A549 (cell line): Measurements from ENCODE around the gene RNU1-1. TPM values are rescaled to one million over a fixed set of nuclear protein-coding genes. Genes with fewer than 3 reads are reported as not detected.
"Not testable (repeated sequence)": the region's sequence is repeated elsewhere in the genome, so short reads cannot be mapped to it uniquely, and the experiment has no call there.

ENCODE experiments used
- ATAC-seq, 2 experiments: fragments of 200-7000 bp in 1 of 2; fragments of >200 bp in 1 of 2; cut with Nextera tagmentation in 1 of 2; cut with Tn5 transposase in 1 of 2; 3 replicates each; pipeline versions ENCODE4 v1.8.0 to v1.9.1; 2018 to 2020; ENCODE audit warnings: mild to moderate bottlenecking in 1 of 2, moderate library complexity in 1 of 2
- CTCF ChIA-PET: fragments of 300-600 bp; sonication (Branson Sonifier 250); formaldehyde crosslinking; extraction: SDS; loops from one replicate; lab custom pipeline; 2021; ENCODE audit warnings: antibody characterized with exemption, inconsistent platforms; lab: Yijun Ruan, JAX
- POLR2A ChIA-PET: fragments of 350-600 bp; formaldehyde crosslinking; extraction: SDS; loops from one replicate; lab custom pipeline; 2021; ENCODE audit warnings: antibody characterized with exemption, inconsistent platforms; lab: Yijun Ruan, JAX
- DNase-seq, 2 experiments: peaks; one replicate each; pipeline versions ENCODE4 v3.0.0 to v3.0.0-alpha.2; 2011 to 2016; ENCODE audit warnings: low read depth in 1 of 2, low spot score in 1 of 2
- FAIRE-seq: peaks from 2 replicates; lab custom pipeline; 2011; peaks lifted over from hg19 to GRCh38; lab: Jason Lieb, UNC
- H3K27ac ChIP-seq, 2 experiments: fragments of >200 bp; sonication (Bioruptor Twin); formaldehyde crosslinking; 3 replicates each; pipeline ENCODE4 v1.5.1; 2016 to 2017
- H3K4me1 ChIP-seq: fragments of >200 bp; sonication (Bioruptor Twin); formaldehyde crosslinking; 3 replicates; pipeline ENCODE4 v1.6.1; 2016
- H3K4me2 ChIP-seq: fragments of >200 bp; sonication (Bioruptor Twin); formaldehyde crosslinking; 3 replicates; pipeline ENCODE4 v1.6.1; 2016
- H3K4me3 ChIP-seq: fragments of >200 bp; sonication (Bioruptor Twin); formaldehyde crosslinking; 3 replicates; pipeline ENCODE4 v1.5.1; 2016
- H3K9me3 ChIP-seq: fragments of >200 bp; sonication (Bioruptor Twin); formaldehyde crosslinking; 3 replicates; pipeline ENCODE4 v1.6.1; 2016
- BCL3 ChIP-seq: fragments of >200 bp; sonication (Bioruptor Twin); formaldehyde crosslinking; IDR thresholded peaks from 3 replicates; pipeline ENCODE4 v1.6.1; 2016
- GATA3 ChIP-seq: IDR thresholded peaks from 2 replicates; pipeline ENCODE4 v1.6.1; 2012; ENCODE audit warnings: borderline replicate concordance
- JUN ChIP-seq, 2 experiments: fragments of >200 bp; sonication (Bioruptor Twin); formaldehyde crosslinking; IDR thresholded peaks; 2 replicates in 1 of 2; 3 replicates in 1 of 2; pipeline ENCODE4 v1.6.1; 2016 to 2017
- REST ChIP-seq: fragments of 200-600 bp; sonication (generic); IDR thresholded peaks from 2 replicates; pipeline ENCODE4 v1.6.1; 2016; ENCODE audit warnings: antibody characterized with exemption, mild to moderate bottlenecking, moderate library complexity
- WGBS: methylation state at CpG from one replicate; pipeline ENCODE4 v1.1.6; 2017; ENCODE audit errors: missing lambda C conversion rate; 5-methylcytosine and 5-hydroxymethylcytosine counted together
- polyA minus RNA-seq: library from RNA; depleted of rRNA, polyadenylated mRNA; stranded (reverse); fragments of >200 nt; gene quantifications from 2 replicates; pipeline ENCODE4 v1.2.3, GENCODE V29; 2011; rRNA and poly(A)+ RNA removed
- polyA plus RNA-seq, 4 experiments: library from polyadenylated mRNA; depleted of rRNA in 3 of 4; stranded (reverse); fragments of >200 nt; fragmentation: RNase III in 1 of 4; extraction: RNeasy Plus Mini Kit Qiagen cat#74134 plus additional on column Dnase treatment in 1 of 4; gene quantifications; 2 replicates in 3 of 4; 3 replicates in 1 of 4; pipeline ENCODE4 v1.2.3, GENCODE V29; 2011 to 2017

Gene RNU1-1
- polyA plus RNA-seq (2011; rRNA removed), result 56.2 TPM in 1 of 2 replicates, not detected in the other
- polyA plus RNA-seq (2012; cell fraction: cytosol; rRNA removed), result not detected in 2 replicates
- not detected in 2 replicates for polyA plus RNA-seq (2012; cell fraction: nucleus; rRNA removed)
- polyA plus RNA-seq (2017; fragmentation: RNase III; extraction: RNeasy Plus Mini Kit Qiagen cat#74134 plus additional on column Dnase treatment), result 6.5 to 8.5 TPM (median 6.6 TPM) in 3 replicates
- 38,453 and 40,699 TPM in 2 replicates for polyA minus RNA-seq

- under 1% methylated on average over 28 of the region's 40 CpGs for WGBS
- peak within 1 kb of the TSS; percentile 88 to 89 for H3K27ac ChIP-seq
- H3K4me2 ChIP-seq, result peak within 1 kb of the TSS; percentile 84
- CTCF ChIA-PET, result interaction anchor here (0.7 kb wide), 1 partner anchor 1572 kb away, joined by 3 read pairs; no protein-coding TSS in a partner anchor
- POLR2A ChIA-PET, result interaction anchor here (0.7 to 1.2 kb wide), 3 partner anchors 20 to 382 kb away, joined by 3 to 5 read pairs (median 4); partner anchors contain the start of gene RNU1-2
- FAIRE-seq, H3K9me3 ChIP-seq, H3K4me1 ChIP-seq: not testable (repeated sequence)
- peak; percentile 88 to 98 for TF ChIP-seq JUN (IDR thresholded peaks at IDR 0.05)
- TF ChIP-seq REST, result peak; percentile 39; the same call in 1 of the 2 replicates
- peak; percentile 90 for TF ChIP-seq BCL3
- TF ChIP-seq GATA3, result 0 out of 2 replicates have a peak, but pooled peaks have one; percentile 22
- H3K4me3 ChIP-seq, result peak within 1 kb of the TSS; percentile 54
- ATAC-seq, result peak; percentile 67 to 68
- DNase-seq, result peak in 1 of 2 experiments; percentile 89
These were observed at the start of gene RNU1-1 for GRCh38 chr1:16514107-16515055. Gene RNU1-1 (minus strand): TSS chr1:16514285.

GRCh38 chr1:16561035-16561434 is 47.0 kb upstream of the RNU1-1 start:
- CTCF ChIA-PET, H3K27ac ChIP-seq, H3K4me1 ChIP-seq, FAIRE-seq, H3K9me3 ChIP-seq, DNase-seq, POLR2A ChIA-PET, H3K4me2 ChIP-seq, ATAC-seq, H3K4me3 ChIP-seq: not testable (repeated sequence)
- 64% methylated on average over 4 of the region's 4 CpGs for WGBS

- H3K9me3 ChIP-seq, POLR2A ChIA-PET, DNase-seq, H3K4me2 ChIP-seq, FAIRE-seq, CTCF ChIA-PET, H3K4me3 ChIP-seq, H3K4me1 ChIP-seq, H3K27ac ChIP-seq, ATAC-seq: not testable (repeated sequence)
- WGBS, result 80% methylated on average over 6 of the region's 6 CpGs
These were observed 46.4 kb upstream of the RNU1-1 start for GRCh38 chr1:16560498-16560897.

GRCh38 chr1:16559688-16560087 is 45.6 kb upstream of the RNU1-1 start:
- H3K9me3 ChIP-seq, ATAC-seq, H3K4me2 ChIP-seq, CTCF ChIA-PET, POLR2A ChIA-PET, H3K4me1 ChIP-seq, DNase-seq, FAIRE-seq, H3K4me3 ChIP-seq, H3K27ac ChIP-seq: not testable (repeated sequence)
- WGBS, result no CpG with 5 or more reads among the region's 5 CpGs

- ATAC-seq, POLR2A ChIA-PET, DNase-seq, CTCF ChIA-PET, H3K4me2 ChIP-seq, H3K4me3 ChIP-seq, H3K9me3 ChIP-seq, FAIRE-seq, H3K4me1 ChIP-seq, H3K27ac ChIP-seq: not testable (repeated sequence)
- 63% methylated on average over 3 of the region's 3 CpGs for WGBS
These were observed 42.9 kb upstream of the RNU1-1 start for GRCh38 chr1:16557034-16557433.

- H3K27ac ChIP-seq, CTCF ChIA-PET, POLR2A ChIA-PET, H3K9me3 ChIP-seq, FAIRE-seq, H3K4me1 ChIP-seq, H3K4me2 ChIP-seq, DNase-seq, H3K4me3 ChIP-seq: not testable (repeated sequence)
- peak in 1 of 2 experiments; percentile 47; a peak in 2 of 6 replicates for ATAC-seq
- 81% methylated on average over 10 of the region's 11 CpGs for WGBS
These were observed 39.2 kb upstream of the RNU1-1 start for GRCh38 chr1:16553244-16553643.

- ATAC-seq, DNase-seq, H3K4me2 ChIP-seq, H3K4me1 ChIP-seq, H3K4me3 ChIP-seq, H3K27ac ChIP-seq, FAIRE-seq, CTCF ChIA-PET, POLR2A ChIA-PET, H3K9me3 ChIP-seq: not testable (repeated sequence)
- WGBS, result 13% methylated on average over 1 of the region's 1 CpG
These were observed 36.3 kb upstream of the RNU1-1 start for GRCh38 chr1:16550212-16550918.

- H3K9me3 ChIP-seq, H3K27ac ChIP-seq, POLR2A ChIA-PET, ATAC-seq, H3K4me3 ChIP-seq, FAIRE-seq, DNase-seq, H3K4me2 ChIP-seq, H3K4me1 ChIP-seq: not testable (repeated sequence)
- WGBS, result 18% methylated on average over 1 of the region's 1 CpG
- CTCF ChIA-PET, result interaction anchor here (0.7 kb wide), 1 partner anchor 62 kb away, joined by 3 read pairs; no protein-coding TSS in a partner anchor
These were observed 35.5 kb upstream of the RNU1-1 start for GRCh38 chr1:16549545-16549944.
